Stimulated activated naive CD8-positive, alpha-beta T cell treated with anti-CD3 and anti-CD28 coated beads, Interleukin-15, Interleukin-2, amounts not matched to agents 100 ng/mL and 50 ng/mL, for 24 hours (primary cell): Measurements from ENCODE around the gene AUP1.
"Not testable (repeated sequence)": the region's sequence is repeated elsewhere in the genome, so short reads cannot be mapped to it uniquely, and the experiment has no call there.

Experiments
- H3K27ac Mint-ChIP-seq: one replicate; pipeline ENCODE4 v1.8.0; 2021; ENCODE audit warnings: mild to moderate bottlenecking, mixed read lengths
- H3K27me3 Mint-ChIP-seq: one replicate; pipeline ENCODE4 v1.8.0; 2021; ENCODE audit warnings: mixed read lengths
- H3K36me3 Mint-ChIP-seq: one replicate; pipeline ENCODE4 v1.8.0; 2021; ENCODE audit warnings: low read depth, mixed read lengths
- H3K4me1 Mint-ChIP-seq: one replicate; pipeline ENCODE4 v1.8.0; 2021; ENCODE audit warnings: low read depth, mixed read lengths
- H3K4me3 Mint-ChIP-seq: one replicate; pipeline ENCODE4 v1.8.0; 2021; ENCODE audit warnings: mild to moderate bottlenecking, mixed read lengths
- H3K9me3 Mint-ChIP-seq: one replicate; pipeline ENCODE4 v1.8.0; 2021; ENCODE audit warnings: mixed read lengths

AUP1 gene

GRCh38 chr2:74489906-74490305 lies 39.6 kb downstream of the AUP1 start:
- H3K9me3 Mint-ChIP-seq, result no peaks in the 10 kb centered on the region

DNA sequence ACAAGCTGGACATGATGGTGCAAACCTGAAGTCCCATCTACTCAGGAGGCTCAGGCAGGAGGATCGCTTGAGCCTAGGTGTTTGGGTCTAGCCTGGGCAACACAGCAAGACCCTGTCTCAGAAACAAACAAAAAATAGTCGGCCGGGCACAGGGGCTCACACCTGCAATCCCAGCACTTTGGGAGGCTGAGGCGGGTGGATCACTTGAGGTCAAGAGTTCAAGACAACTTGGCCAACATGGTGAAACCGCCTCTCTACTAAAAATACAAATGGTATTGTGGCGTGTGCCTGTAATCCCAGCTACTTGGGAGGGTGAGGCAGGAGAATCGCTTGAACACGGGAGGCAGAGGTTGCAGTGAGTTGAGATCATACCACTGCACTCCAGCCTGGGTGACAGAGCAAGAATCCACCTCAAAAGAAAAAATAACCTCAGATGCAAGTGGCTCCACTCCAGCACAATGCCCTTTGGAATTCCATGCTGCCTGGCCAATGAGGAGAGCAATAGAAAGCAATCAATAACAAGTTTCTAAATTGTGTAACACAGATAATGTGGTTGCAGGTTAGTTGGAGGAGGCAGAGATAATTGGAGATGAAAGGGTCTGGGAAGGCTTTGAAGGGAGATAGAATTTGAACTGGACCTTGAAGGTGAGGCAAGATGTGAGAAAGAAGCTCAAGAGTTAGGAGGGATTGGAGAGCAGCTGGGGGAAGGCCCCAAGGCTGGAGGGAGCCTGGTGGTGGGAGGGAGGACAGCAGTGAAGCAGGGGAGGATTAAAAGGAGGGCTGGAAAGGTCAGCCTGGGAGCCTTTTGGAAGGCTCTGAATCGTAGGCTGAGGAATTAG lies 40.6 kb downstream of the AUP1 start:
- Mint-ChIP-seq H3K9me3 (no peaks in the 10 kb centered on the region), H3K27ac (no peak overlapping the region), H3K4me3 (no peak overlapping the region), H3K27me3 (no peaks in the 10 kb centered on the region), H3K4me1 (peaks cover 4% of the 10 kb centered on the region), H3K36me3 (peaks cover 32% of the 10 kb centered on the region)

More at GRCh38 chr2:74489906-74490305, 39.6 kb downstream of the AUP1 start:
- H3K4me3 Mint-ChIP-seq, result no peak overlapping the region
- H3K4me1 Mint-ChIP-seq, result no peaks in the 10 kb centered on the region
- no peaks in the 10 kb centered on the region for H3K27me3 Mint-ChIP-seq
- H3K36me3 Mint-ChIP-seq, result peaks cover 38% of the 10 kb centered on the region
- H3K27ac Mint-ChIP-seq, result no peak overlapping the region

DNA sequence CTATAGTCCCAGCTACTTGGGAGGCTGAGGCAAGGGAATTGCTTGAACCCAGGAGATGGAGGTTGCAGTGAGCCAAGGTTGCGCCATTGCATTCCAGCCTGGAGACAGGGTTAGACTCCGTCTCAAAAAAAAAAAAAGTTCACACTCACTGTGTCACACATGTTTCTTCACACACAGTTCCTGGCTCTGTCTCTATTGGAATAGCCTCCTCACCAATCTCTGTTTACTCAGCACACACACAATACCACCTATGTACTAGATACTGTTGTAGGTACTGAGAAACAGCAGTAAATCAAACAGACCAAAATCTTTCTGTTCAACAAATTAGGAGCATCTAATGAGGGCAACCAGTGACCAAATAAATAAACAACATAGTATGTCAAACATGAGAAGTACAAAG lies 43.4 kb downstream of the AUP1 start:
- Mint-ChIP-seq H3K4me1 (peaks cover 19% of the 10 kb centered on the region), H3K4me3 (no peak overlapping the region), H3K27me3 (no peaks in the 10 kb centered on the region), H3K27ac (peak overlapping the region; percentile 19), H3K36me3 (peaks cover 26% of the 10 kb centered on the region), H3K9me3 (no peaks in the 10 kb centered on the region)

GRCh38 chr2:74483675-74484164 lies 45.8 kb downstream of the AUP1 start:
- not testable (repeated sequence) for H3K9me3 Mint-ChIP-seq, H3K27me3 Mint-ChIP-seq
- Mint-ChIP-seq H3K27ac (peak overlapping the region; percentile 100), H3K36me3 (peaks cover 33% of the 10 kb centered on the region), H3K4me3 (peak overlapping the region; percentile 100), H3K4me1 (peaks cover 32% of the 10 kb centered on the region)

DNA sequence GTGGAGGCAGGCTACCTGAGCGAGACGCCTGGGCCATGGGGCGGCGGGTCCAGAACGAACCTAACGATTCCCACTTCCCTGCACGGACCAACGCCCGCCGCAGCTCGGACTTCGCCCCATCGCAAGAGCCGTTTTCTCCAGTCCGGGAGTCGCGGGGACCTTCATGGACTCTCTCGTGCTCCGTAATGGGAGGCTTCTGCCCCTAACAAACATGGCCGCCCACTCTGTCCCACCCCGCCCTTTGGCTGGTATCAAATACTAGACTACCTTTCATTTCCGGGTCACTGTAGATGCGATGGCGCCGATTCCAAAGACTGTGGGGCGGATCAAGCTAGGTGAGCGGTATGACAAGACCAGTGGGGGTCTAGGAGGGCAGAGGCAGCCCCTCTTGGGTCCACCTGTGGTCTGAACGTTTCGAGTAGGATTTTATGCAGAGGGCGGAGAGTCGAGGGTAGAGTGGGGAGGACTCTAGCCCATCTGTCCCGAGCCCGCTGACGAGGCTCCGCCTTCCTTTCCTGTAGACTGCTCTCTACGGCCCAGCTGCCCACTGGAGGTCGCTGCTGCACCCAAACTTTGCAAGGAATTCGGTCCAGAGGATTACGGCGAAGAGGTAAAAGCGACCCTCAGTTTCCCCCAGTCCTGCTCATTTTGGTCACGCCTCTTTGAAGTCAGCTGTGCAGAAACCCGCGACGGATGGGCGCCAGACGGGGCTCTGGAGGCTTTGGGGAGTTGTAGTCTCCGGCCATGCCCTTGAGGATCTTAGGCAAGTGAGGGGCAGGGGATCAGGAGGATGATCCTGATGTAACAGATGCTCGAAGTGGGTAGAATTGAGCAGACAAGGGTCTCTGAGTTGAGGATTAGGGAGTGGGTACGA lies 46.5 kb downstream of the AUP1 start, which contains the start of the genes CCDC142 and TTC31:
TSS of gene CCDC142 (minus strand) at position 198 of the 874 bp plus-strand sequence. CDS start at position 37, 161 bp downstream.
TSS of gene TTC31 (plus strand) at position 281 of the 874 bp plus-strand sequence. CDS start at position 296, 15 bp downstream.
- Mint-ChIP-seq H3K27me3 (no peaks in the 10 kb centered on the region), H3K27ac (peak within 1 kb of the TSS; percentile 100), H3K4me1 (peaks cover 32% of the 10 kb centered on the region), H3K4me3 (peak within 1 kb of the TSS; percentile 100), H3K9me3 (no peaks in the 10 kb centered on the region), H3K36me3 (peaks cover 33% of the 10 kb centered on the region)

GRCh38 chr2:74481961-74482800 lies 47.3 kb downstream of the AUP1 start:
- Mint-ChIP-seq H3K27me3 (no peaks in the 10 kb centered on the region), H3K4me1 (peaks cover 32% of the 10 kb centered on the region), H3K36me3 (peaks cover 38% of the 10 kb centered on the region), H3K27ac (peak overlapping the region; percentile 100), H3K4me3 (peak overlapping the region; percentile 100), H3K9me3 (no peaks in the 10 kb centered on the region)

DNA sequence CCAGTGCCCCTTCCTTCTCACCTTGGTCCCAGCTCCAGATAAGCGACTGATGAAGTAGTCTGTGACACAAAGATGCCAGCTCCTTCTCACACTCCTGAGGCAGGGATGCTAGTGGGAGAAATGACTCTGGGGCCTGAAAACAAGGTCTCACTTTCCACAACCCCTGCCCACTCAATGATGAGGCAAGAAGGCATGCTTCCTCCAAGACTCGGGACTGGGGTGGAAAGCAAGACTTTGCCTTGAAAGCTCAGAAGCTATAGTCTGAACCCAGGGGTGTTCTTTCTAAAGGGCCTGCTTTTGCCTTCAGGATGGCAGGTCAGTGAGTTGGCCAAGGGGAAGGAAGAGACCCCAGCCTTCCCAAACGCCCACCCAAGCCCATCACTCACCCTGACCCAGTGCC lies 48.1 kb downstream of the AUP1 start:
- Mint-ChIP-seq H3K4me1 (peaks cover 32% of the 10 kb centered on the region), H3K9me3 (no peaks in the 10 kb centered on the region), H3K36me3 (peaks cover 32% of the 10 kb centered on the region), H3K27me3 (no peaks in the 10 kb centered on the region), H3K27ac (peak overlapping the region; percentile 68), H3K4me3 (peak overlapping the region; percentile 100)
